Left cardiac atrium (tissue), 4 donors: ENCODE results near the gene PAXX. TPM values are rescaled to one million over a fixed set of nuclear protein-coding genes. Genes with fewer than 3 reads are reported as not detected.

Source experiments
- ATAC-seq, 2 donors: fragments of 200-7000 bp; cut with Tn5 transposase; one replicate each; pipeline ENCODE4 v1.9.1; 2020; ENCODE audit warnings: mild to moderate bottlenecking in 2 of 2, moderate library complexity in 2 of 2
- DNase-seq: peaks from one replicate; pipeline ENCODE4 v3.0.0-alpha.2; 2020
- intact Hi-C, 2 donors: fragments of 100-400 bp; cut with DNase I; formaldehyde crosslinking; loops; one replicate each; pipeline versions ENCODE4 v1.14.1 to v1.15.1; 2022 to 2023
- total RNA-seq, 2 donors: library from RNA; stranded (reverse); fragmentation: NEBNext Ultra II Directional; extraction: Animal tissue kit (Norgen Biotek cat#: 25700); gene quantifications; one replicate each; pipeline ENCODE4 v1.2.1, GENCODE V29; 2021
- donor health status: DM: no; HTN: yes; CAD: no.
- donor health status: DM: no; HTN: yes; CAD: no; lungs with severe emphysema.
- donor health status: DM: yes; HTN: yes; CAD: no.
- donor health status: Dilated cardiomyopathy.

The PAXX gene
- total RNA-seq, 2 donors from 2014 or later = 25.4 to 30.2 TPM

- no peak for ATAC-seq
- no peak for DNase-seq
- intact Hi-C loops = loop anchor here (2.0 to 5.0 kb wide), 3 partner anchors 87 to 249 kb away; no protein-coding TSS in a partner anchor
These were observed 43.2 kb downstream of the PAXX start for GRCh38 chr9:137035507-137035834.

DNA sequence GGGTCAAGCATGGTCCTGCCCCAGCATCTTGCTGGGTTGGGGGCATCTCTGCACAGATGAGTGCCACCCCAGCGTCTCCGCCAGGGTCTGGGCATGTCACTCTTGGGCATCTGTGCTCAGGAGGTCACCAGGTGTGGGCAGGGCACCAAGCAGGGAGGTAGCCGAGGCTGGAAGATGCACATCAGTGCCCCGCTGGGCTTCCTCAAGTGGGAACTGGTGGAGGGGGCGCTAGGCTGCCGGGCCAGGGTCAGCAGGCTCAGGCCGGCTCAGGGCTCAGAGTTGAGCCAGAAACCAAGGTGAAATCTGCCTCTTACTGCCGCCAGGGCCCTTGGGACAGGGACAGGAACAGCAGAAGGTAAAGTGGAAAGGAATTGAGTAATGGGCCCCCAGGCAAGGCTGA is 43.7 kb downstream of the PAXX start:
- ATAC-seq (no peak), DNase-seq (no peak)
- intact Hi-C loops = loop anchor here (2.0 to 5.0 kb wide), 3 partner anchors 87 to 249 kb away; no protein-coding TSS in a partner anchor

DNA sequence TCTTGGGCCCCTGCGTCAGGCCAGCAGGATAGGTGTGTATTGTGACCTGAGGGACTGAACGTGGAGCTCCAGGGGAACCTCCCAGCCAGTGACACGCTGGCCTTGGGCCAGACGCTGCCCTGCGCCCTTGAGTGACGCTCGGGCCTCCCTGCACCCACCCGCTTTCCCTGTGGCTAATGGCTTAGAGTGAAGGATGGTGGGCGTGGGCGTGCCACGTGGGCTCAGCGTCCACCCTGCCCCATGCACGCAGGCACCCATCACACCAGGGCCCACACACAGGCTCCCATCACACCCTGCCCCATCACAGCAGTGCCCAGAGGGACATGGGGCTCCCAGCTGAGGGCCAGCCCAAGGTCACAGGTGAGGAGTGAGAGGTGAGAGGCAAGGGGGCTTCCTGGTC is 44.8 kb downstream of the PAXX start:
- intact Hi-C loops = loop anchor here in 1 of 2 donors (5.0 kb wide), 1 partner anchor 250 kb away; no protein-coding TSS in a partner anchor
- DNase-seq = no peak

DNA sequence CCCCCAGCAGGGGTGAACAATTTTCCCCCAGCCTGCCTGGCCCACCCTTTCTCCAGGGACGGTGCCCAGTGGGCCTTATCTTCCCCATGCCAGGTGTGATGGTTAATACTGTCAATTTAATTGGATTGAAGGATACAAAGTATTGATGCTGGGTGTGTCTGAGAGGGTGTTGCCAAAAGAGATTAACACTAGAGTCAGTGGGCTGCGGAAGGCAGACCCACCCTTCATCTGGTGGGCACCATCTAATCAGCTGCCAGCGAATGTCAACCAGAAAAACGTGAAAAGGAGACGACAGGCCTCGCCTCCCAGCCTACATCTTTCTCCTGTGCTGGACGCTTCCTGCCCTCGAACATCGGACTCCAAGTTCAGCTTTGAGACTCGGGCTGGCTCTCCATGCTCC is 45.3 kb downstream of the PAXX start:
- DNase-seq (no peak), ATAC-seq (no peak)
- intact Hi-C loops = loop anchor here in 1 of 2 donors (5.0 kb wide), 1 partner anchor 250 kb away; no protein-coding TSS in a partner anchor

More for the DNA sequence above, 44.8 kb downstream of the PAXX start:
- no peak for ATAC-seq

- ATAC-seq (no peak), DNase-seq (no peak)
- intact Hi-C loops = loop anchor here in 1 of 2 donors (5.0 kb wide), 1 partner anchor 252 kb away; no protein-coding TSS in a partner anchor
These were observed 46.7 kb downstream of the PAXX start for GRCh38 chr9:137038916-137039315.

- no peak for DNase-seq
- intact Hi-C loops = loop anchor here in 1 of 2 donors (5.0 kb wide), 1 partner anchor 252 kb away; no protein-coding TSS in a partner anchor
- no peak for ATAC-seq
These were observed 47.6 kb downstream of the PAXX start for GRCh38 chr9:137039611-137040366.

- DNase-seq (no peak), ATAC-seq (no peak)
- intact Hi-C loops = no loop called here
These were observed 48.3 kb downstream of the PAXX start for GRCh38 chr9:137040568-137040967.

DNA sequence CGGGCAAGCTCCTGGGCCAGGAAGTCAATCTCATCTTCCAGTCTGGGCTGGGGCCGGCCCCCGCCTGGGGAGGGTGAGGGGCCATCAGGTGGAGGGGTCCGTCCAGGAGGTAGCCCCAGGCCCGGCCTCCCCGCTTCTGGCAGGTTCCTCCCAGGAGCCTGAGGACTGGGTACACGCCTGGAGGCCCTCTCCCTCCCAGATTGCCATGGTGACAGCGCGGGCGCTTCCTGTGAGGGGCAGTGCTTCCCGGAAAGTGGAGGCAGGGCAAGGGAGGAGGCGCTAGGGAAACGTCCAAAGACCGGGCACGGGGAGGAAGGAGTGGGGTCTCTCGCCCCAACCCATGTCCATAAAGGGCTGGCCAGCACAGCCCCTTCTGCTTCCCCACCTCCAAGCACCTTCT is 48.9 kb downstream of the PAXX start:
- ATAC-seq (no peak), DNase-seq (no peak)
- intact Hi-C loops = no loop called here

GRCh38 chr9:137042751-137043727 is 50.8 kb downstream of the PAXX start:
- DNase-seq (peak; percentile 87), ATAC-seq (peak; percentile 9 to 34)
- intact Hi-C loops = no loop called here

Other genes with a start within 250 kb of the PAXX start
- gene LCN10, start 249.5 kb upstream of the PAXX start, total RNA-seq = 10 to 100 TPM in 1 of 2 donors, 1 to 10 TPM in 1; 9.3 to 20.1 TPM
- gene LCN6, start 243.9 kb upstream of the PAXX start, total RNA-seq = 10 to 100 TPM; 18.2 to 51.8 TPM
- gene LCN8, start 234.2 kb upstream of the PAXX start, total RNA-seq = not detected
- gene LCN15, start 227.9 kb upstream of the PAXX start, total RNA-seq = 1 to 10 TPM in 1 of 2 donors, under 1 TPM in 1; 0.41 to 1.1 TPM
- 10 to 100 TPM; 81.1 to 85.7 TPM for gene TMEM141, start 201.1 kb upstream of the PAXX start, total RNA-seq
- gene CCDC183, start 196.1 kb upstream of the PAXX start, total RNA-seq = 1 to 10 TPM; 1.1 to 1.6 TPM
- 10 to 100 TPM; 61.6 to 71.4 TPM for gene RABL6, start 184.5 kb upstream of the PAXX start, total RNA-seq
- 1 to 10 TPM; 5.0 to 9.6 TPM for gene AJM1, start 149.9 kb upstream of the PAXX start, total RNA-seq
- 100 to 1,000 TPM; 184 to 189 TPM for gene PHPT1, start 143.0 kb upstream of the PAXX start, total RNA-seq
- 1 to 10 TPM; 3.7 to 8.4 TPM for gene MAMDC4, start 140.1 kb upstream of the PAXX start, total RNA-seq
- gene EDF1, start 126.1 kb upstream of the PAXX start, total RNA-seq = 100 to 1,000 TPM; 296 to 304 TPM
- 10 to 100 TPM in 1 of 2 donors, 1 to 10 TPM in 1; 8.8 to 11.8 TPM for gene TRAF2, start 105.9 kb upstream of the PAXX start, total RNA-seq
- gene FBXW5, start 47.7 kb upstream of the PAXX start, total RNA-seq = 100 to 1,000 TPM in 1 of 2 donors, 10 to 100 TPM in 1; 98.4 to 130 TPM
- gene C8G, start 47.2 kb upstream of the PAXX start, total RNA-seq = 1 to 10 TPM in 1 of 2 donors, under 1 TPM in 1; 0.88 to 3.5 TPM
- gene LCN12, start 40.1 kb upstream of the PAXX start, total RNA-seq = 10 to 100 TPM in 1 of 2 donors, 1 to 10 TPM in 1; 7.0 to 11.9 TPM
- 1,000 to 10,000 TPM; 3,329 to 4,014 TPM for gene PTGDS, start 14.9 kb upstream of the PAXX start, total RNA-seq
- 1 to 10 TPM; 6.4 to 9.6 TPM for gene LCNL1, start 9.4 kb upstream of the PAXX start, total RNA-seq
- 1 to 10 TPM; 2.6 to 8.5 TPM for gene CLIC3, start 4.1 kb downstream of the PAXX start, total RNA-seq
- gene ABCA2, start 35.8 kb downstream of the PAXX start, total RNA-seq = 10 to 100 TPM; 30.0 to 33.2 TPM
- gene FUT7, start 39.7 kb downstream of the PAXX start, total RNA-seq = under 1 TPM; 0.24 to 0.35 TPM
- gene NPDC1, start 53.8 kb downstream of the PAXX start, total RNA-seq = 10 to 100 TPM; 75.4 to 87.3 TPM
- gene ENTPD2, start 61.6 kb downstream of the PAXX start, total RNA-seq = 1 to 10 TPM in 1 of 2 donors, under 1 TPM in 1; 0.60 to 2.2 TPM
- gene SAPCD2, start 78.1 kb downstream of the PAXX start, total RNA-seq = under 1 TPM; 0.39 to 0.44 TPM
- 10 to 100 TPM; 13.5 to 14.0 TPM for gene UAP1L1, start 85.1 kb downstream of the PAXX start, total RNA-seq
- gene MAN1B1, start 94.6 kb downstream of the PAXX start, total RNA-seq = 10 to 100 TPM; 21.9 to 28.8 TPM
- 100 to 1,000 TPM; 176 to 198 TPM for gene DPP7, start 122.3 kb downstream of the PAXX start, total RNA-seq
- not detected for gene GRIN1, start 146.7 kb downstream of the PAXX start, total RNA-seq
- gene LRRC26, start 177.6 kb downstream of the PAXX start, total RNA-seq = not detected
- gene TMEM210, start 179.6 kb downstream of the PAXX start, total RNA-seq = not detected
- 10 to 100 TPM; 31.2 to 32.5 TPM for gene ANAPC2, start 196.1 kb downstream of the PAXX start, total RNA-seq
- gene SSNA1, start 196.3 kb downstream of the PAXX start, total RNA-seq = 10 to 100 TPM; 53.1 to 55.1 TPM
- 10 to 100 TPM in 1 of 2 donors, 1 to 10 TPM in 1; 7.6 to 11.4 TPM for gene TPRN, start 208.3 kb downstream of the PAXX start, total RNA-seq
- 10 to 100 TPM; 32.9 to 34.5 TPM for gene TMEM203, start 213.2 kb downstream of the PAXX start, total RNA-seq
- gene NDOR1, start 213.3 kb downstream of the PAXX start, total RNA-seq = 1 to 10 TPM; 5.9 to 6.5 TPM
- 10 to 100 TPM; 15.6 to 18.1 TPM for gene RNF208, start 229.8 kb downstream of the PAXX start, total RNA-seq
- gene CYSRT1, start 232.8 kb downstream of the PAXX start, total RNA-seq = under 1 TPM in 1 of 2 donors, not detected in 1; 0.62 TPM
- not detected for gene RNF224, start 235.1 kb downstream of the PAXX start, total RNA-seq
- not detected for gene SLC34A3, start 238.5 kb downstream of the PAXX start, total RNA-seq
- 100 to 1,000 TPM; 324 to 437 TPM for gene TUBB4B, start 248.9 kb downstream of the PAXX start, total RNA-seq